Ishikawa (cell line): Measurements from ENCODE around the gene PITX3.

Experiments used
- RAD21 ChIP-seq: IDR thresholded peaks from 2 replicates; pipeline ENCODE4 v1.6.1; 2012; ENCODE audit warnings: low read depth
- REST ChIP-seq: IDR thresholded peaks from 2 replicates; pipeline ENCODE4 v1.6.1; 2012; ENCODE audit warnings: low read depth, mild to moderate bottlenecking
- TAF1 ChIP-seq: IDR thresholded peaks from 2 replicates; pipeline ENCODE4 v1.6.1; 2012; ENCODE audit warnings: low read depth, mild to moderate bottlenecking

GRCh38 chr10:102283488-102283887 is 42.2 kb upstream of the PITX3 start:
- no peak for TF ChIP-seq RAD21
- no peak for TF ChIP-seq TAF1
- no peak for TF ChIP-seq REST
